Ishikawa (cell line): ENCODE measurements around the gene ZNF474.

ENCODE experiments used
- CEBPB ChIP-seq: IDR thresholded peaks from 2 replicates; pipeline ENCODE4 v1.6.1; 2012
- EGR1 ChIP-seq: IDR thresholded peaks from 2 replicates; pipeline ENCODE4 v1.6.1; 2012
- EP300 ChIP-seq: IDR thresholded peaks from 2 replicates; pipeline ENCODE4 v1.6.1; 2012; ENCODE audit warnings: borderline replicate concordance
- FOXM1 ChIP-seq: IDR thresholded peaks from 2 replicates; pipeline ENCODE4 v1.6.1; 2012; ENCODE audit warnings: low read depth, borderline replicate concordance
- MAX ChIP-seq: IDR thresholded peaks from 2 replicates; pipeline ENCODE4 v1.6.1; 2012
- RAD21 ChIP-seq: IDR thresholded peaks from 2 replicates; pipeline ENCODE4 v1.6.1; 2012; ENCODE audit warnings: low read depth
- REST ChIP-seq: IDR thresholded peaks from 2 replicates; pipeline ENCODE4 v1.6.1; 2012; ENCODE audit warnings: low read depth, mild to moderate bottlenecking
- ZBTB7A ChIP-seq: IDR thresholded peaks from 2 replicates; pipeline ENCODE4 v1.6.1; 2012; ENCODE audit warnings: low read depth

- TF ChIP-seq RAD21 (no peak), ZBTB7A (no peak), MAX (no peak), FOXM1 (no peak), REST (no peak), EGR1 (no peak), CEBPB (no peak), EP300 (no peak)
Observed at GRCh38 chr5:122187426-122187825, 58.1 kb downstream of the ZNF474 start.
